NB4 (cell line): ENCODE measurements around the gene PSMC3.
A peak's percentile ranks its signal among the peaks of the same experiment; 100 is the strongest.

Experiments used
- DNase-seq: peaks from one replicate; pipeline ENCODE4 v3.0.0; 2010; ENCODE audit warnings: low read depth
- H3K4me3 ChIP-seq: one replicate; pipeline ENCODE4 v1.5.1; 2011; ENCODE audit warnings: mild to moderate bottlenecking, low read depth, low read length, moderate library complexity
- CTCF ChIP-seq: IDR thresholded peaks from one replicate; pipeline ENCODE4 v1.5.1; 2012; ENCODE audit warnings: low read depth, low read length
- MAX ChIP-seq: IDR thresholded peaks from 2 replicates; pipeline ENCODE4 v1.6.1; 2011; ENCODE audit warnings: low read depth, low read length
- MYC ChIP-seq: IDR thresholded peaks from 2 replicates; pipeline ENCODE4 v1.6.1; 2011; ENCODE audit warnings: low read depth, low read length
- POLR2A ChIP-seq: IDR thresholded peaks from 2 replicates; pipeline ENCODE4 v1.6.1; 2011; ENCODE audit warnings: mild to moderate bottlenecking; ENCODE audit not compliant: insufficient read length; ENCODE audit errors: extremely low read depth

PSMC3 gene

GRCh38 chr11:47466701-47467250 is 40.5 kb upstream of the PSMC3 start:
- no peak for DNase-seq

GRCh38 chr11:47466201-47466600 is 40.0 kb upstream of the PSMC3 start:
- TF ChIP-seq MYC (no peak), POLR2A (no peak), CTCF (no peak), MAX (no peak)
- H3K4me3 ChIP-seq, result no peak overlapping the region
- DNase-seq, result no peak

More at GRCh38 chr11:47466701-47467250, 40.5 kb upstream of the PSMC3 start:
- TF ChIP-seq MYC (no peak), POLR2A (no peak), MAX (no peak), CTCF (no peak)
- H3K4me3 ChIP-seq, result no peak overlapping the region

- H3K4me3 ChIP-seq, result no peak overlapping the region
- no peak for TF ChIP-seq MAX
- TF ChIP-seq CTCF, result no peak
- peak; percentile 35; the same call in 1 of the 2 replicates for TF ChIP-seq MYC
- TF ChIP-seq POLR2A, result no peak
- peak; percentile 99 for DNase-seq
Observed at GRCh38 chr11:47464483-47464882, 38.2 kb upstream of the PSMC3 start.

GRCh38 chr11:47461876-47462275 is 35.6 kb upstream of the PSMC3 start:
- DNase-seq, result no peak
- no peak overlapping the region for H3K4me3 ChIP-seq
- TF ChIP-seq POLR2A (no peak), MAX (no peak), MYC (no peak), CTCF (no peak)

- no peak overlapping the region for H3K4me3 ChIP-seq
- TF ChIP-seq MAX, result no peak
- no peak for TF ChIP-seq MYC
- TF ChIP-seq CTCF, result no peak
- no peak for TF ChIP-seq POLR2A
- DNase-seq, result no peak
Observed at GRCh38 chr11:47460571-47461235, 34.5 kb upstream of the PSMC3 start.
